BJ (cell line): Measurements from ENCODE around the gene CELF1. TPM values are rescaled to one million over a fixed set of nuclear protein-coding genes. Genes with fewer than 3 reads are reported as not detected.
A peak's percentile ranks its signal among the peaks of the same experiment; 100 is the strongest.

ENCODE experiments used
- CTCF ChIA-PET: fragments of 350-600 bp; formaldehyde crosslinking; extraction: SDS; loops from one replicate; lab custom pipeline; 2021; ENCODE audit warnings: antibody characterized with exemption, inconsistent platforms; lab: Yijun Ruan, JAX
- POLR2A ChIA-PET: fragments of 300-600 bp; sonication (Branson Sonifier 250); formaldehyde crosslinking; extraction: SDS; loops from one replicate; lab custom pipeline; 2021; ENCODE audit warnings: antibody characterized with exemption; lab: Charles Lee
- DNase-seq: peaks from one replicate; pipeline ENCODE4 v3.0.0-alpha.2; 2011; ENCODE audit warnings: low read depth
- H3K27me3 ChIP-seq: 2 replicates; pipeline ENCODE4 v1.6.0; 2011; ENCODE audit warnings: low read length; ENCODE audit not compliant: control insufficient read depth, insufficient read depth
- H3K36me3 ChIP-seq: 2 replicates; pipeline ENCODE4 v1.5.1; 2011; ENCODE audit warnings: low read length; ENCODE audit not compliant: control insufficient read depth, insufficient read depth
- H3K4me3 ChIP-seq: 2 replicates; pipeline ENCODE4 v1.5.1; 2011; ENCODE audit warnings: low read depth, mild to moderate bottlenecking, control low read depth, low read length
- polyA plus RNA-seq: library from polyadenylated mRNA; depleted of rRNA; stranded (reverse); fragments of >200 nt; gene quantifications from 2 replicates; pipeline ENCODE4 v1.2.3, GENCODE V29; 2011; rRNA removed
- small RNA-seq: library from RNA; depleted of rRNA; stranded (forward); fragments of <200 nt; gene quantifications from one replicate; pipeline ENCODE3, GENCODE V24; 2012; ENCODE audit warnings: low replicate concordance, low read depth; ENCODE audit not compliant: insufficient read length
- TF ChIP-seq, protein P1 (sequence below): IDR thresholded peaks from 2 replicates; pipeline ENCODE4 v1.5.1; 2011; ENCODE audit warnings: low read depth, mild to moderate bottlenecking, control low read depth, inconsistent platforms, low read length, moderate library complexity; ENCODE audit not compliant: insufficient read depth

Gene CELF1
- polyA plus RNA-seq, 1 experiment: 73.5 TPM

DNA sequence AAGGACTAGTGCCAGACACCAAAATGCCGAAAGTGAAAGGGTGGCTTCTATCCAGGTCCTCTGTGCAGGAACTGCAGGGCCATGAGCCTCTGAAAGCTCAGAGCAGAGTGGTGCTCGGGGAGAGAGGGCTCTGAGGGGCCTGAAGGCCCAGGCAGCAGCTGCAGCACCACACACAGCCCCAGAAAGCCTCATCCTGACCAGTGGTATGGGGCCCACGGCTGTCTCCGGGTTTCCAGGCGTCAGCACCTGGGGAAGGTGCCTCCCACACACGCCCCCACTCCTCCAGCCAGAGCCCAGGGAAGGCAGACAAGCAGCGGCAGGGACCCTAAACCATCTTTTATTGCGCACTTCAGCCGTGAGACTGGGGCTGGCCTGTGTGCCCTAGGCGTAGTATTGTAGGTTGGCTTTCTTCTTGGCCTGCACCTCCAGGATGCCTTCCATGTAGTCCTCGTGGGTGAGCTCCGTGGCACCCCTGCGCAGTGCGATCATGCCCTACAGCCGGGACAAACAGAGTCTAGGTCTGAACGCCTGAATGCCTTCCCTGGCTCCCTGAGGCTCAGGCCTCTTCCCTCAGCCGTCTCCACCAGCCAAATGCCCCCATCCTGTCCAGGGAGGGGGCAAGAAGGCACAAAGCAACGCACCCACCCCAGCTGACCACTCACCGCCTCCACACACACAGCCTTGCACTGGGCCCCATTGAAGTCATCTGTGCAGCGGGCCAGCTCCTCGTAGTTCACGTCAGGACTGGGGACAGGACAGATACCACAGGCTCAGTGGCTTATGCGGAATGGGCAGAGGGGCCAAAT lies 134.3 kb downstream of the CELF1 start:
- ChIA-PET CTCF (interaction anchor here (1.1 kb wide), 1 partner anchor 8 kb away, joined by 3 read pairs; no protein-coding TSS in a partner anchor), POLR2A (no interaction called here)
- DNase-seq: no peak
- TF ChIP-seq, protein P1, sequence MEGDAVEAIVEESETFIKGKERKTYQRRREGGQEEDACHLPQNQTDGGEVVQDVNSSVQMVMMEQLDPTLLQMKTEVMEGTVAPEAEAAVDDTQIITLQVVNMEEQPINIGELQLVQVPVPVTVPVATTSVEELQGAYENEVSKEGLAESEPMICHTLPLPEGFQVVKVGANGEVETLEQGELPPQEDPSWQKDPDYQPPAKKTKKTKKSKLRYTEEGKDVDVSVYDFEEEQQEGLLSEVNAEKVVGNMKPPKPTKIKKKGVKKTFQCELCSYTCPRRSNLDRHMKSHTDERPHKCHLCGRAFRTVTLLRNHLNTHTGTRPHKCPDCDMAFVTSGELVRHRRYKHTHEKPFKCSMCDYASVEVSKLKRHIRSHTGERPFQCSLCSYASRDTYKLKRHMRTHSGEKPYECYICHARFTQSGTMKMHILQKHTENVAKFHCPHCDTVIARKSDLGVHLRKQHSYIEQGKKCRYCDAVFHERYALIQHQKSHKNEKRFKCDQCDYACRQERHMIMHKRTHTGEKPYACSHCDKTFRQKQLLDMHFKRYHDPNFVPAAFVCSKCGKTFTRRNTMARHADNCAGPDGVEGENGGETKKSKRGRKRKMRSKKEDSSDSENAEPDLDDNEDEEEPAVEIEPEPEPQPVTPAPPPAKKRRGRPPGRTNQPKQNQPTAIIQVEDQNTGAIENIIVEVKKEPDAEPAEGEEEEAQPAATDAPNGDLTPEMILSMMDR: no peak
- Histone ChIP-seq H3K4me3 (no peak overlapping the region), H3K27me3 (no peaks in the 10 kb centered on the region), H3K36me3 (peaks cover 45% of the 10 kb centered on the region)

DNA sequence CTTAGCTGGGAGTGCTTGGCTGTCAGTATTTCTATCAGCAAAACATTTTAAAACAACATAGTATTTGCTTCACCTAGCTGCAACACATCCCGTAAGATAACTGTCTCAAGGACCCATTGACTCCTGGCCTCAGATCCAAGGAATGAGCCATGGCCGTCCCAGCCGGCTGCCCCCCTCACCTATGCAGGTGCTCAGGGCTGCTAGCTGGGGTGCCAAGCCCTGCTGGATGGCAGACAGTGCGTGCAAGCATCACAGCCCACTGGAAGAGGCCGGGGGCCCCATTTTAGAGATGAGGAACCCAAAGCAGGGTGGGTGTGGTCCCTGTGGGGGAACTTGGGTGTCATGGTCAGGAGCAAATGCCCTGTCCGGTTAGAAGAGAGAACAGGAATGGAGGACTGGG lies 135.2 kb downstream of the CELF1 start:
- H3K36me3 ChIP-seq: peaks cover 45% of the 10 kb centered on the region
- H3K4me3 ChIP-seq: no peak overlapping the region
- CTCF ChIA-PET: interaction anchor here (1.3 kb wide), 1 partner anchor 9 kb away, joined by 4 read pairs; the partner anchor contains the start of gene PSMC3
- POLR2A ChIA-PET: no interaction called here
- TF ChIP-seq, protein P1: no peak
- DNase-seq: no peak
- no peaks in the 10 kb centered on the region for H3K27me3 ChIP-seq

DNA sequence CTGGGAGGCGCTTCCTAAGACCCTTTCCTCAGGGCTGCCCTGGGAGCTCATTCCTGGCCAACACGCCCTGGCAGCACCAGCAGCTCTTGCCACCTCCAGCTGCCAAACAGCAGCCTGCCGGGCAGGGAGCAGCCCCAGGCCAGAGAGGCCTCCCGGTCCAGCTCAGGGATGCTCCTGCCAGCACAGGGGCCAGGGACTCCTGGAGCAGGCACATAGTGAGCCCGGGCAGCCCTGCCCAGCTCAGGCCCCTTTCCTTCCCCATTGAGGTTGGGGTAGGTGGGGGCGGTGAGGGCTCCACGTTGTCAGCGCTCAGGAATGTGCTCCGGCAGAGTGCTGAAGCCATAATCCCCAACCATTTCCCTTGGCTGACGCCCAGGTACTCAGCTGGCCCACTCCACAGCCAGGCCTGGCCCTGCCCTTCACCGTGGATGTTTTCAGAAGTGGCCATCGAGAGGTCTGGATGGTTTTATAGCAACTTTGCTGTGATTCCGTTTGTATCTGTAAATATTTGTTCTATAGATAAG lies 136.9 kb downstream of the CELF1 start:
- H3K36me3 ChIP-seq: peaks cover 43% of the 10 kb centered on the region
- ChIA-PET POLR2A (no interaction called here), CTCF (interaction anchor here (0.7 to 1.2 kb wide), 3 partner anchors 9 to 42 kb away, joined by 3 read pairs; no protein-coding TSS in a partner anchor)
- no peak overlapping the region for H3K4me3 ChIP-seq
- no peaks in the 10 kb centered on the region for H3K27me3 ChIP-seq
- peak; percentile 73 for DNase-seq
- TF ChIP-seq, protein P1: no peak

Small RNA genes within 50 kb of the gene (small RNA-seq; reads per million reads assigned to genes)
- gene RN7SL652P (not detected), gene RNU5E-10P (not detected)

Other genes starting within 250 kb of the CELF1 start
- not detected in 2 replicates for gene MYBPC3, start 200.4 kb downstream of the CELF1 start, polyA plus RNA-seq
- gene SPI1, start 174.6 kb downstream of the CELF1 start, polyA plus RNA-seq: not detected in 2 replicates
- 59.7 and 108 TPM in 2 replicates for gene SLC39A13, start 144.5 kb downstream of the CELF1 start, polyA plus RNA-seq
- 187 and 191 TPM in 2 replicates for gene PSMC3, start 126.7 kb downstream of the CELF1 start, polyA plus RNA-seq
- gene RAPSN, start 104.0 kb downstream of the CELF1 start, polyA plus RNA-seq: 0.10 and 0.12 TPM in 2 replicates
- 61.9 and 69.4 TPM in 2 replicates for gene PTPMT1, start 12.5 kb upstream of the CELF1 start, polyA plus RNA-seq
- 21.9 and 25.5 TPM in 2 replicates for gene KBTBD4, start 25.8 kb upstream of the CELF1 start, polyA plus RNA-seq
- gene NDUFS3, start 25.9 kb upstream of the CELF1 start, polyA plus RNA-seq: 85.5 and 98.0 TPM in 2 replicates
- gene FAM180B, start 33.5 kb upstream of the CELF1 start, polyA plus RNA-seq: not detected in 2 replicates
- gene C1QTNF4, start 41.3 kb upstream of the CELF1 start, polyA plus RNA-seq: 0.04 and 0.05 TPM in 2 replicates
- gene MTCH2, start 89.4 kb upstream of the CELF1 start, polyA plus RNA-seq: 104 and 157 TPM in 2 replicates
- 1.5 and 1.7 TPM in 2 replicates for gene AGBL2, start 162.2 kb upstream of the CELF1 start, polyA plus RNA-seq
- gene FNBP4, start 214.2 kb upstream of the CELF1 start, polyA plus RNA-seq: 60.8 and 62.6 TPM in 2 replicates